Right ventricle myocardium inferior (tissue), 1 donor: ENCODE data around the gene STX3. TPM values are rescaled to one million over a fixed set of nuclear protein-coding genes. Genes with fewer than 3 reads are reported as not detected.
"Not testable (repeated sequence)": the region's sequence is repeated elsewhere in the genome, so short reads cannot be mapped to it uniquely, and the experiment has no call there.

Experiments
- ATAC-seq: fragments of 200-7000 bp; cut with Tn5 transposase; one replicate; pipeline ENCODE4 v1.9.1; 2020; ENCODE audit warnings: mild to moderate bottlenecking, moderate library complexity
- DNase-seq: peaks from one replicate; pipeline ENCODE4 v3.0.0; 2021; ENCODE audit errors: missing footprints
- intact Hi-C: fragments of 100-400 bp; cut with DNase I; formaldehyde crosslinking; loops from one replicate; pipeline ENCODE4 v1.11.0; 2022
- total RNA-seq: library from RNA; stranded (reverse); fragmentation: NEBNext Ultra II Directional; extraction: Animal tissue kit (Norgen Biotek cat#: 25700); gene quantifications from one replicate; pipeline ENCODE4 v1.2.1, GENCODE V29; 2021
- donor health status: DM: no; HTN: yes; CAD: no; lungs with severe emphysema.

STX3 gene
- total RNA-seq, 1 donor from 2014 or later = 8.4 TPM

DNA sequence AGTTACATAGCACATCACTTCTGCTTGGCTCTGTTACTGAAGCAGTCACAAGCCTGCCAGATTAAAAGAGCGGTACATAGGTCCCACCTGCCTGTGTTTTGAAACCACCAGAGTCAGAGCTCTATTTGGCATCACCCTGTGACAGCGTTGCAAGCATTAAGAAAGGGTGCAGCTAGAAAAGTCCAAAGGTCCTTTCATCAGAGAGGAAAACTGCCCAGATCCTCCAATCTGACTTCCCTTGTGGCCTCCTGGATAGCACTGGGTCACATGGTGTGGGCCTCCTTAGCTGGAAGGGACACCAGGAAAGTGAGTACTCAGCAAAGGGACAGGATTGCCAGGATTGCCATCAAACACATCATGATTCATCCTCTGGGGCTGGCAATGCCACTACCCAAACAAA lies 22.9 kb downstream of the STX3 start:
- no peak for ATAC-seq
- intact Hi-C loops = no loop called here
- no peak for DNase-seq

DNA sequence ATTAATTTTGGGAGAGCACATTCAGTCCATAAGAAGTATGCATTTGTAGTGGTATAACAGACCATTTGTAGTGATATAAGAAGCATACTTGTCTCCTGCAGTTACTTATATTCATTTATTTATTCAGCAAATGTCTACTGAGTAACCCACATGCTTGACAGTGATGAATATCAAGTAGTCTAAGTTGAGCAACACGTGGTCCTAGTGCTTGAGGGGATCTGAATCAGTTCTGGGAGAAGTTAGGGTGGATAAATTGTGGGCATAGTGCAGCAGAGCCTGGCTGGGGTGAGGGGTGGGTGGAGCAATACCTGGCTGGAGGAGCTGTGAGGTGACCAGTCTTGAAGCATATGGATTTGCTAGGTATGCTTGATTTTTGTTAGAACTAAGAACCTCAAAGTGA lies 24.3 kb downstream of the STX3 start:
- DNase-seq = no peak
- intact Hi-C loops = no loop called here
- ATAC-seq = no peak

GRCh38 chr11:59782080-59782479 lies 26.9 kb downstream of the STX3 start:
- ATAC-seq (no peak), DNase-seq (no peak)
- intact Hi-C loops = no loop called here

DNA sequence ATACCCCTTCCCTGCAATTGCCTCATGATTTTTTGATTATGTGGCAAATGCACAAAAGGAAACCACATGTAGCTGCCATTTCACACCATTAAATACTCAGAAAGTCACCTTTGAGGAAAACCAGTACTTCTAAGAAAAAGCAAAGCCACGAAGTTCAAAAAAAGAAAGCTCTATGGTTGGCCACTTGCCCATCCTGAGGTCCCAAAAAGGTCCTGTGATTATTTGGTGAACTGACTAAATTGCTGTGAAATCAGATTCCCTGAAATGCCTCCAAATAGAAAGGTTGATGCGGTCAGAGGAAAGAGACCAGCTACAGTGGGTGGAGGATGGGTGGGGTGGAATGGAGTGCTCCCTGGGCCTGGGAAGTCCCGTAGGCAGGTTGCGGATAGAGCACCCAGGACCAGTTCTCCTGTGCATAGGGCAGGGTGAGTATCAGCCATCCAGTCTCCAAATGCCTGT lies 28.5 kb downstream of the STX3 start:
- DNase-seq = no peak
- intact Hi-C loops = no loop called here
- no peak for ATAC-seq

GRCh38 chr11:59784441-59784840 lies 29.3 kb downstream of the STX3 start:
- ATAC-seq, DNase-seq, intact Hi-C loops: not testable (repeated sequence)

DNA sequence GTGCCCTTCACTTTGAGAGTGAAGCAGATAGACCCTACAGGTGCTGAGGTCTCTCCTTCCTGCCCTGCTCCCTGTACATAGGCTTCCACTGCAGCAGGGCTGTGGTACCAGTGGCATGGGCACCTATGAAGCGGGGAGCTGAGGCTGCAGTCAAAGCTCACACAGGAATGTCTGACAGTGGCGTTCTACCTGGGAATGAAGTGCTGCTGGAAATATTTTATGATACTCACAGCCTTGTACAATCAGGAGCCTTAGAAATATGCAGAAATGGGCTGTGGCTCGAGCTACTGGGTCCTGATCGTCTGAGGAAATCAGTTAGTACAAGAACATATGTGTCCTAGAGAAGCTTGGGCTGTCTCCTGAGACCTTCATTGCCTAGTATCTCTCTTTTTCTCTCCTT lies 30.6 kb downstream of the STX3 start:
- no peak for ATAC-seq
- intact Hi-C loops = no loop called here
- no peak for DNase-seq

DNA sequence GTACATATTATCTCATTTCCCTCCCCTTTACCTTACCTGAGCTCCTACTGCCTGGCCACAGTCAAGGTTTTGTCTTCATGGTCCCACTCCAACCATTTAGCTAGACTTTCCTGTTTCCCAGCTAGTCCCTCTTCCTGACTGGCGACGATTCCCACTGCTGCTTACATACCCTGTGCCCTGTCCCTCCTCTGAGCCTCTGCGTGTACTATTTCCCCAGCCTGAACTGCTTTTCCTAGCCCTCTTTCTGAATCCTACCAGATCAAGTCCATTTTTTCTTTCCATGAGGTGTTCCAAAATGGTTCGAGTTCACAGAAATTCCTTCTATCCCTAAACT lies 32.0 kb downstream of the STX3 start:
- DNase-seq (no peak), ATAC-seq (no peak)
- intact Hi-C loops = no loop called here

- DNase-seq (no peak), ATAC-seq (no peak)
- intact Hi-C loops = no loop called here
Measured at GRCh38 chr11:59787816-59788215, 32.6 kb downstream of the STX3 start.

DNA sequence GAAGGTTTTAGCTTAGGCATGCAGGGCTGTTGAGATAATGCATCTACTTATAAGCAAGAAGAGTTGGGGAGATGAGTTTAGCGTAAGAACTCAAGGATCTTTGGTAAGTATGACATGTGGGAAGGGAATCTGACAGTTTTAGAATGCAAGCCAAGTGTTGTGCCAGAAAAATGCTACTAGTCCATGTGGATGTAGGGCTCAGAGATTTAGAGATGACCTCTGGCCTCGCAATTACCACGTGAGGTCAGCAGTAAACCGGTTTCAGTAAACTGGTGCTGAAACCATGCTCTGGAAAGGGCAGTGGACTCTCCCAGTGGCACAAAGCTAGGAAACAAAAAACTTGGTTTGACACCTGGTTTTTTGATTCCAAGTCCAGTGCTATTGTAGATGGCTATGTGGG lies 36.5 kb downstream of the STX3 start:
- intact Hi-C loops = no loop called here
- ATAC-seq (no peak), DNase-seq (no peak)

DNA sequence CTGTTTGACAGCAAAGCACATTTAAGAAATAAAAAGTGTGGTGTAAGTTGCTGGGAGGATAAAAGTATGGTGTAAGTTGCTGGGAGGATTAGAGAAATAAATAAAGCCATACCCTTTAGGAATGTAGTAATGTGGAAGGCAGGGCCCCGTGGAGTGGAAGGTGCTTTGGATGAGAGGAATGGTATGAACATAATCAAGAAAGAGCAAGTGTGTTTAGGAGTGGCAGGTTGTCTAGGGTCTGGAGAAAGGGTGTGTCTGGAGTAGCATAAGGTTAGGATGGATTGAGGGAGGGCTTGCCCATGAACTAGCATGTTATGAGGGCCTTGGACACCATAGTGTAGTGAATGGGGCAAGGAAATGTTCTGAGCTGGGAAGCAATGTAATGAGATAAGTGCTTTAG lies 37.3 kb downstream of the STX3 start:
- intact Hi-C loops = no loop called here
- DNase-seq = no peak
- no peak for ATAC-seq

DNA sequence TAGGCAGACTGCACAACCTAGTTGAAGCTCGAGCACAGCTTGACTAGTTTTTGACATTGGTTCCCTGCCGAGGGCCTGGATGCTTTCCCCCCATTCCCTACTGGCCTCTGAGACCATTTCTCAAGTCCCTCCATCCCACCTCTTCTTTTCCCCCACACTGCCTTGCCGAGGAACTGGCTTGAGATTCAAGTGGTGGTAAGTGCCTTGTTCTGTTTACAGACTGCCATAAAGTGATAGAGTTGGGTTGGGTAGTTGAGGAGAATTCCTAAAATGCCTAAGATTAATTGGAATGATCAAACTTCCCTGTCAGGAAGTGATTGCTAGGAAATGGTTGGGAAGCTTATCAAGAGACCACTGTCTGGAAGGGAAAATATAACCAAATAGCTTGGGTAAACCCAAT lies 39.2 kb downstream of the STX3 start:
- ATAC-seq (no peak), DNase-seq (no peak)
- intact Hi-C loops = no loop called here

DNA sequence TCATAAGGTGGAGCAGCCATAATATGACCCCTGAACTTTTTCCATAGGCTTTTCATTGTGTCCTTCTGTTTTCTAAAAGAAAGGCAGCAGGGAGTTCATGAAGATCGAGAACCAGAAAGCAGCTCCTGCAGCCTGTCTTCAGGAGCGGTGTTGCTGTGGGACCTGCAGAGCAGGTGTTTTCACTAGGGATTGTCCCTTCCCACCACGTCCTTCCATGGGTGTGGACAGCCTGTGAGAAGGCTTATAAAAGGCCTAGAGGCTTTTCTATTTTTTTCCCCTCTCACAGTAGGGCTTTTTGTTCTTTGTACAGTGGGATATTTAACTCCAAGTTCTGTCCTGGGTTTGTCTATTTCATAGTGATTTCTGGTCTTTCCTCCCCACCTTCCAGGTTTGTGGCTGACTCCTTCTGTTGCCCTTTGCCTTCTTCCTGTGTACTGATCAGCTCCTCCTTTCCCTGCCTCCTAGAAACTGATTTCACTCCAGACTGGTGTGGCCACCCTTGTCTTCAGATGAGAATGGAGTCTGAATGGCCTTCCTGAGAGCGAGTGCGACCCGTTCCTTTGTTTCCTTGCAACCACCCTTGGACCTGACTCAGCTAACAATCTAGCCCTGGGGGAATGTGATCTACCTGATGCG lies 45.3 kb downstream of the STX3 start:
- intact Hi-C loops = no loop called here
- DNase-seq (no peak), ATAC-seq (no peak)

GRCh38 chr11:59801160-59801706 lies 46.1 kb downstream of the STX3 start:
- DNase-seq (no peak), ATAC-seq (no peak)
- intact Hi-C loops = no loop called here

GRCh38 chr11:59801981-59802638 lies 46.9 kb downstream of the STX3 start:
- no peak for DNase-seq

DNA sequence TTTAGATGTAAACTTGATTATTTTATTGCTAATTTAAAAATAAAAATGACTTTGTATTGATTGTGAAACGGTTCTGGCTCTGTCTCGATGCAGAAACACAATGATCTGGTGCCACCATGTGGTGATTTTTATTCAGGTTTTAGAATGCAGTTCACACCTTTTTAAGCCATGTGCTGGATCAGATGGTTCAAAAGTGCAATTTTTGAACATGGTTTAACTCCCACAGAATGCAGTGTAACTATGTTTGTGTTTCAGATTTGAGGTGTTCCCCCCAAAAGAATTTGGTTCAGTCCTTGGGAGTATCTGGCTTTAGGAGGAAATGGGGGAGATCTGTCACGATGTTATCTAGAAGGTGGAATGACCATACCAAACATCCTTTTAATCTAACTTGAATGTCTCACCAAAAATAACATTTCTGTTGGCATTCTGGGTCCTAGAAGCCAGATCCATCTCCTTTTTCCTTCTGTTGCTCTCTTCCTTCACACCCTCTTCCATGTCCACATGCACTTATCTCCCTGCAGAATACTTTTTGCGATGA lies 47.5 kb downstream of the STX3 start:
- intact Hi-C loops = loop anchor here (1.0 to 2.0 kb wide), 2 partner anchors 48 to 266 kb away; no protein-coding TSS in a partner anchor
- DNase-seq = no peak
- peak; percentile 87 for ATAC-seq

More at GRCh38 chr11:59801981-59802638, 46.9 kb downstream of the STX3 start:
- intact Hi-C loops = loop anchor here (1.0 to 2.0 kb wide), 2 partner anchors 48 to 265 kb away; no protein-coding TSS in a partner anchor
- peak; percentile 83 for ATAC-seq

DNA sequence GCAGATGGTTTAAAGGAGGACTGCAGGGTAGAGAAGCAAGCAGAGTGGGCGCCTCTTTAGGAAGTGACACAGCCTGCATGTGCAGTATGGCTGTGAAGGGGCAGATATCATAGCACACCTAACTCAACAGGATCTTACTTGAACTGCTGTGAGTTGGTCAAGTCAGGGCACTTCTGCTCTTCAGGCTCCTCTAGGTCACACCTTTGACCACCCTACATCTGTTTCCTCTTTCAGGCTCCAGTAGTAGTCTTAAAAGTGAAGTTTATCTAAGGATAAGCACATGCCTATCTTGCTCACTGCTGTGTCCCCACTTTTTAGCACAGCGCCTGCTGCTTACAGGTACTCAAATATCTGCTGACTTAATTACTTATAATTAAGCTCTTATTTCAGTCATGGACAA lies 48.9 kb downstream of the STX3 start:
- no peak for ATAC-seq
- no peak for DNase-seq
- intact Hi-C loops = loop anchor here (2.0 kb wide), 1 partner anchor 135 kb away; the partner anchor contains the start of gene PATL1

DNA sequence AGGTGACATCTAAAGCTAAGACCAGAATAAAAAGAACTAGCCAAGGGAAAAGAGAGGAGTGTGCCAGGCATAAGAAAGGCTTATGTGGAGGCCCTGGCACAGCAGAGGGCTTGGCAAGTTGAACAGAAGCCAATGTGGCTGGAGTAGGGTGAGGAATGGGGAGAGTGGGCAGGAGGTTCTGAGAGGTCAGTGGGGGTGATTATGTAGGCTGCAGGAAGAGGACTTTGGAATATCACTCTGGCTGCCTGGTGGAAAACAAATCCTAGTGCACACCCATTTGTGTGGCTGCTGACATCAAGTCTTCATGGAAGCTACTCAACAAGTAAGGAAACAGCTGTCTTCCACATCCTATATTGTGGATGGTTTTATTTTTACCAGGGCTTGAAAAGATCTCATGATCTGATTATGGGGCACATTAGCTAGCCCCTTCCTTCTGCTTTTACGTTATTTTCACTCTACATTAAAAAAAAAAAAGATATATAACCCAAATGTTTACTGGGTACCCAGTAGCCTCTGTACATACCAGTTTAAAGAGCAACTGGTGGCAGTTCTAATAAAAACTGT lies 52.0 kb downstream of the STX3 start:
- intact Hi-C loops = no loop called here
- ATAC-seq = no peak
- DNase-seq = no peak

GRCh38 chr11:59810189-59810910 lies 55.2 kb downstream of the STX3 start, which contains the start of gene MRPL16:
Gene MRPL16, minus strand, starts transcription at chr11:59810778. Its CDS starts 120 bp downstream, at chr11:59810658.
- peak; percentile 98 for ATAC-seq
- intact Hi-C loops = loop anchor here (2.0 kb wide), 1 partner anchor 56 kb away; the partner anchor contains the start of gene STX3

GRCh38 chr11:59810911-59811259 lies 55.7 kb downstream of the STX3 start:
- intact Hi-C loops = loop anchor here (2.0 kb wide), 1 partner anchor 56 kb away; the partner anchor contains the start of gene STX3
- no peak for ATAC-seq

More at GRCh38 chr11:59810189-59810910, 55.2 kb downstream of the STX3 start, which contains the start of gene MRPL16:
- peak; percentile 90 for DNase-seq

More at GRCh38 chr11:59810911-59811259, 55.7 kb downstream of the STX3 start:
- DNase-seq = no peak
